Coronary artery (tissue), 2 donors: Measurements from ENCODE around the gene ITGA1.
"Not testable (repeated sequence)": the region's sequence is repeated elsewhere in the genome, so short reads cannot be mapped to it uniquely, and the experiment has no call there.

Experiments
- DNase-seq: peaks from one replicate; pipeline ENCODE4 v3.0.0-alpha.2; 2017; ENCODE audit warnings: low spot score
- H3K27ac ChIP-seq, 2 donors: fragments of 200-600 bp; sonication (generic); one replicate each; pipeline ENCODE4 v1.5.1; 2016 to 2019
- H3K4me3 ChIP-seq: fragments of 200-600 bp; sonication (generic); 2 replicates; pipeline ENCODE4 v1.5.1; 2016; ENCODE audit warnings: mild to moderate bottlenecking, moderate library complexity
- TF ChIP-seq, protein P1 (sequence below): fragments of 200-600 bp; sonication (generic); IDR thresholded peaks from one replicate; pipeline ENCODE4 v1.5.1; 2019; ENCODE audit warnings: antibody characterized with exemption

The ITGA1 gene

GRCh38 chr5:52811067-52811749 is 23.5 kb downstream of the ITGA1 start:
- DNase-seq: no peak
- H3K4me3 ChIP-seq: no peak overlapping the region
- H3K27ac ChIP-seq: peak overlapping the region; percentile 19 to 84
- TF ChIP-seq, protein P1, sequence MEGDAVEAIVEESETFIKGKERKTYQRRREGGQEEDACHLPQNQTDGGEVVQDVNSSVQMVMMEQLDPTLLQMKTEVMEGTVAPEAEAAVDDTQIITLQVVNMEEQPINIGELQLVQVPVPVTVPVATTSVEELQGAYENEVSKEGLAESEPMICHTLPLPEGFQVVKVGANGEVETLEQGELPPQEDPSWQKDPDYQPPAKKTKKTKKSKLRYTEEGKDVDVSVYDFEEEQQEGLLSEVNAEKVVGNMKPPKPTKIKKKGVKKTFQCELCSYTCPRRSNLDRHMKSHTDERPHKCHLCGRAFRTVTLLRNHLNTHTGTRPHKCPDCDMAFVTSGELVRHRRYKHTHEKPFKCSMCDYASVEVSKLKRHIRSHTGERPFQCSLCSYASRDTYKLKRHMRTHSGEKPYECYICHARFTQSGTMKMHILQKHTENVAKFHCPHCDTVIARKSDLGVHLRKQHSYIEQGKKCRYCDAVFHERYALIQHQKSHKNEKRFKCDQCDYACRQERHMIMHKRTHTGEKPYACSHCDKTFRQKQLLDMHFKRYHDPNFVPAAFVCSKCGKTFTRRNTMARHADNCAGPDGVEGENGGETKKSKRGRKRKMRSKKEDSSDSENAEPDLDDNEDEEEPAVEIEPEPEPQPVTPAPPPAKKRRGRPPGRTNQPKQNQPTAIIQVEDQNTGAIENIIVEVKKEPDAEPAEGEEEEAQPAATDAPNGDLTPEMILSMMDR: no peak

GRCh38 chr5:52814352-52815148 is 26.8 kb downstream of the ITGA1 start:
- TF ChIP-seq, protein P1: no peak
- no peak for DNase-seq
- H3K4me3 ChIP-seq: no peak overlapping the region
- H3K27ac ChIP-seq: peak overlapping the region; percentile 43 to 74

DNA sequence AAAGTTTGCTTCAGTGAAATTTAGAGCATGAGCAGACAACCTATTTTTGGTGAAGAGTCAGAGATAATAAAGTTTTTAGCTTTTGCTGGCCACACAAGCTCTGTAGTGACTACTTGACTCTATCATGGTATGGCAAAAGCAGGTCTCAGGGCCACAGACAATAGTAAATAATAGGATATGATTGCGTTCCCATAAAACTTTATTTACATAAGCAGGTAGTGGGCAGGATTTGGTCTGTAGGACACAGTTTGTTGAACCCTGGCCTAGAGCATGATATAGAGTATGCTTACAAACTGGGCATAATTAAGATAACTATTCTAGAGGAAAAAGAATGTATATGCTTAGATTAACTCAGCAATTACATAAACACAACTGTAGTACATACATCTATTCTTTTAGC is 30.1 kb downstream of the ITGA1 start:
- no peak for DNase-seq
- peak overlapping the region in 1 of 2 donors; percentile 14 for H3K27ac ChIP-seq
- TF ChIP-seq, protein P1: no peak
- no peak overlapping the region for H3K4me3 ChIP-seq

DNA sequence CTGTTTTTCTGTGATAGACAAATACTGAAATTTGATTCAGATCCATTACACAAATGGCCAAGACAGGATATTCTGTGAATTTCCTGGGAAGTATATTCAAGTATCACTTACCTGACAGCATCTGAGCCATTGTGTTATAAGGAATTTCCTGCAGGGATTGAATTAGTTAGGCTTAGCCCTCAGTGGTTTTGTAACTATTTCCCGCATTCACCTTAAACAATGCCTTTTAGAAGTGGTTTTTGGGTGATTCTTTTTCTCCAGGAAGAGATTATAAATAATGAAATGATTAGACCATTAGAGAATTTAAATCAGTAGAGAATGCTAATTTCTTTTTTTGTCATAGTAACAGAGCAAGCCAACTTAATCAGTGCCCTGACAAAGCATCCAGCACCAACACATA is 30.6 kb downstream of the ITGA1 start:
- H3K4me3 ChIP-seq: no peak overlapping the region
- DNase-seq: no peak
- TF ChIP-seq, protein P1: no peak
- peak overlapping the region in 1 of 2 donors; percentile 14 for H3K27ac ChIP-seq

- H3K4me3 ChIP-seq, DNase-seq: not testable (repeated sequence)
- peak overlapping the region in 1 of 2 donors; percentile 19 for H3K27ac ChIP-seq
Observed at GRCh38 chr5:52818807-52819206, 31.1 kb downstream of the ITGA1 start.

GRCh38 chr5:52821901-52822300 is 34.2 kb downstream of the ITGA1 start:
- TF ChIP-seq, protein P1: no peak
- Histone ChIP-seq H3K4me3 (peak overlapping the region; percentile 33), H3K27ac (peak overlapping the region; percentile 44 to 74)
- no peak for DNase-seq

- Histone ChIP-seq H3K4me3 (peak overlapping the region; percentile 33), H3K27ac (peak overlapping the region; percentile 44 to 74)
- DNase-seq: peak; percentile 81
- TF ChIP-seq, protein P1: no peak
Observed at GRCh38 chr5:52822437-52822836, 34.7 kb downstream of the ITGA1 start.
